Neural crest cell (in vitro differentiated cells): ENCODE data around the gene MTSS2. TPM values are rescaled to one million over a fixed set of nuclear protein-coding genes. Genes with fewer than 3 reads are reported as not detected.

ENCODE experiments used
- DNase-seq: peaks from one replicate; pipeline ENCODE4 v3.0.0; 2021; ENCODE audit warnings: low read depth, mixed read lengths, low spot score
- H3K27ac Mint-ChIP-seq: one replicate; pipeline ENCODE4 v1.8.0; 2021; ENCODE audit warnings: mild to moderate bottlenecking, mixed read lengths; ENCODE audit not compliant: unreplicated experiment
- H3K27me3 Mint-ChIP-seq: 2 replicates; pipeline ENCODE4 v1.8.0; 2021; ENCODE audit warnings: low read depth, mild to moderate bottlenecking, mixed read lengths
- H3K36me3 Mint-ChIP-seq: 2 replicates; pipeline ENCODE4 v1.8.0; 2021; ENCODE audit warnings: low read depth, mild to moderate bottlenecking, mixed read lengths
- H3K4me1 Mint-ChIP-seq: 2 replicates; pipeline ENCODE4 v1.8.0; 2021; ENCODE audit warnings: mixed read lengths
- H3K4me3 Mint-ChIP-seq: one replicate; pipeline ENCODE4 v1.8.0; 2021; ENCODE audit warnings: mild to moderate bottlenecking, mixed read lengths
- H3K9me3 Mint-ChIP-seq: 2 replicates; pipeline ENCODE4 v1.8.0; 2021; ENCODE audit warnings: mixed read lengths
- CTCF ChIP-seq: fragments of 200-600 bp; sonication (generic); conservative IDR thresholded peaks from 2 replicates; pipeline ENCODE4 v1.5.0; 2021; ENCODE audit warnings: antibody characterized with exemption, mild to moderate bottlenecking
- total RNA-seq: library from RNA; stranded (reverse); gene quantifications from 2 replicates; pipeline ENCODE4 v1.2.1, GENCODE V29; 2021

MTSS2 gene
- total RNA-seq, 1 donor from 2014 or later: 93.3 TPM

DNA sequence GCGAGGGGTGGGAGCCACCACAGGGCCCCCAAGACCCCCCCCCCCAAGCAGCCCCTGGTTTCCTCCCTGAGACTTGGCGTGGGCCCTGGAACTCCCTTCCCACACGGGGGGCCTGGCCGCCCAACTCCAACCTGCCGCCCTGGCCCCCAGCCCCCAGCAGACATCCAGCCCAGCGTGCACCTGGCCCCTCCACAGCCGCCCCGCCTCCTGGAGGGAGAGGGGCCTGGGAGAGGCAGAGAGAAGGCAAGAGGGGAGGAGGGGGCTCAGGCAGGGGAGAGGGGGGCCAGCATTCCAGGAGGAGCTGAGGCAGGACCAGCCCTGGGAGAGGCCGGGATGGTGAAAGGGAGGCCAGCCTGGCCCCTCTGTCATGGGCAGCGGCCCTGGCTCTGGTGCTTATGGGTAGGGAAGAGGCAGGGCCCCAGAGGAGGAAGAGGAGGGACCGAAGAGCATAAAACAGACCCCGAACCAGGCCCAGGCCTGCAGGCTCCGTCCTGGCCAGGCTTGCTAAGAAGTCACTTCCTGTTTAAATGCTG is 22.8 kb downstream of the MTSS2 start:
- H3K4me1 Mint-ChIP-seq: no peaks in the 10 kb centered on the region
- no peak overlapping the region for H3K4me3 Mint-ChIP-seq
- no peak for TF ChIP-seq CTCF
- DNase-seq: no peak
- H3K27me3 Mint-ChIP-seq: no peaks in the 10 kb centered on the region
- peaks cover 17% of the 10 kb centered on the region for H3K36me3 Mint-ChIP-seq
- no peaks in the 10 kb centered on the region for H3K9me3 Mint-ChIP-seq
- no peak overlapping the region for H3K27ac Mint-ChIP-seq

GRCh38 chr16:70661918-70662641 is 23.8 kb downstream of the MTSS2 start:
- Mint-ChIP-seq H3K36me3 (peaks cover 10% of the 10 kb centered on the region), H3K4me1 (no peaks in the 10 kb centered on the region), H3K4me3 (no peak overlapping the region), H3K27ac (no peak overlapping the region), H3K27me3 (no peaks in the 10 kb centered on the region), H3K9me3 (no peaks in the 10 kb centered on the region)
- no peak for TF ChIP-seq CTCF
- no peak for DNase-seq

DNA sequence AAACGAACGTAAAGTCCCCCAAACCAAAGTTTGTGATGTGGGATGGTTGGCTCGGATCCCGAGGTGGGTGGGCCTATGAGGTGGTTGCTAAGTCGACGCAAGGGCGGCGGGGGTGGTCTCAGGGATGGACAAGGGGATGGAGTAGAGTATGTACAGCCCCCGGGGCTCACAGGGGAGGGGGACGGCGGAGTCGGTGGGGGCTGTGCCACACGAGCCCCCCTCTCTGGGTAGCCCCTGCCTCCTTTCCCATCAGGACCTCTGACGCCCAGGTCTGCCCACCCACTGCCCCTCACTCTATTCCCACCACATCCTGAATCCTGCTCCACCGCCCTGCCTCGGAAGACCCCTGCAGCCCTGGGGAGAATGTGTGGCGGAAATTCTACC is 24.3 kb downstream of the MTSS2 start:
- Mint-ChIP-seq H3K9me3 (no peaks in the 10 kb centered on the region), H3K27ac (no peak overlapping the region), H3K36me3 (peaks cover 7% of the 10 kb centered on the region), H3K27me3 (no peaks in the 10 kb centered on the region), H3K4me3 (no peak overlapping the region), H3K4me1 (no peaks in the 10 kb centered on the region)
- no peak for TF ChIP-seq CTCF
- DNase-seq: no peak

- H3K4me3 Mint-ChIP-seq: no peak overlapping the region
- H3K27me3 Mint-ChIP-seq: no peaks in the 10 kb centered on the region
- peaks cover 2% of the 10 kb centered on the region for H3K36me3 Mint-ChIP-seq
- H3K9me3 Mint-ChIP-seq: no peaks in the 10 kb centered on the region
- H3K27ac Mint-ChIP-seq: no peak overlapping the region
- no peak for TF ChIP-seq CTCF
- no peak for DNase-seq
- H3K4me1 Mint-ChIP-seq: no peaks in the 10 kb centered on the region
Observed at GRCh38 chr16:70660672-70661350, 25.0 kb downstream of the MTSS2 start.

DNA sequence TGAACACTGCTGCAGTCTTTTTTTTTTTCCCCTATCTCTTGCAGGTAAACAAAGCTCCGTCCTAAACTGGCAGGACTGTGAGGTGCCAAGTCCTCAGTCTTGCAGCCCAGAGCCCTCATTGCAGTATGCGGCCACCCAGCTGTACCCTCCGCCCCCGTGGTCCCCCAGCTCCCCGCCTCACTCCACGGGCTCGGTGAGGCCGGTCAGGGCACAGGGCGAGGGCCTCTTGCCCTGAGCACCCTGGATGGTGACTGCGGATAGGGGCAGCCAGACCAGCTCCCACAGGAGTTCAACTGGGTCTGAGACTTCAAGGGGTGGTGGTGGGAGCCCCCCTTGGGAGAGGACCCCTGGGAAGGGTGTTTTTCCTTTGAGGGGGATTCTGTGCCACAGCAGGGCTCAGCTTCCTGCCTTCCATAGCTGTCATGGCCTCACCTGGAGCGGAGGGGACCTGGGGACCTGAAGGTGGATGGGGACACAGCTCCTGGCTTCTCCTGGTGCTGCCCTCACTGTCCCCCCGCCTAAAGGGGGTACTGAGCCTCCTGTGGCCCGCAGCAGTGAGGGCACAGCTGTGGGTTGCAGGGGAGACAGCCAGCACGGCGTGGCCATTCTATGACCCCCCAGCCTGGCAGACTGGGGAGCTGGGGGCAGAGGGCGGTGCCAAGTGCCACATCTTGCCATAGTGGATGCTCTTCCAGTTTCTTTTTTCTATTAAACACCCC is 25.7 kb downstream of the MTSS2 start:
- Mint-ChIP-seq H3K9me3 (no peaks in the 10 kb centered on the region), H3K36me3 (no peaks in the 10 kb centered on the region), H3K27me3 (no peaks in the 10 kb centered on the region), H3K4me3 (no peak overlapping the region), H3K4me1 (no peaks in the 10 kb centered on the region), H3K27ac (no peak overlapping the region)
- no peak for TF ChIP-seq CTCF
- DNase-seq: no peak
